DOHH2 (cell line): ENCODE data around the gene TNN.

Experiments
- H3F3A ChIP-seq: fragments of 200-600 bp; sonication (generic), shearing (Covaris generic); 2 replicates; pipeline ENCODE4 v1.6.0; 2016; ENCODE audit warnings: antibody characterized with exemption, mild to moderate bottlenecking; ENCODE audit not compliant: control insufficient read depth, insufficient read depth
- H3K27ac ChIP-seq: fragments of 200-600 bp; sonication (generic); 2 replicates; pipeline ENCODE4 v1.5.1; 2014; ENCODE audit warnings: low read depth, mild to moderate bottlenecking, low read length, moderate library complexity
- H3K27me3 ChIP-seq: fragments of 200-600 bp; sonication (generic); 2 replicates; pipeline ENCODE4 v1.6.1; 2014; ENCODE audit warnings: mild to moderate bottlenecking, low read length, mixed read lengths; ENCODE audit not compliant: control insufficient read depth
- H3K36me3 ChIP-seq: fragments of 200-600 bp; sonication (generic); 2 replicates; pipeline ENCODE4 v1.6.1; 2014; ENCODE audit warnings: mild to moderate bottlenecking, low read length, moderate library complexity, mixed read lengths; ENCODE audit not compliant: control insufficient read depth
- H3K4me1 ChIP-seq: fragments of 200-600 bp; sonication (generic); 2 replicates; pipeline ENCODE4 v1.6.1; 2014; ENCODE audit warnings: mild to moderate bottlenecking, low read length, mixed read lengths; ENCODE audit not compliant: control insufficient read depth
- H3K4me2 ChIP-seq: fragments of 200-600 bp; sonication (generic); 2 replicates; pipeline ENCODE4 v1.6.0; 2014; ENCODE audit warnings: mild to moderate bottlenecking, low read length, moderate library complexity
- H3K4me3 ChIP-seq: fragments of 200-600 bp; sonication (generic); 2 replicates; pipeline ENCODE4 v1.5.1; 2014; ENCODE audit warnings: mild to moderate bottlenecking, low read length, mixed read lengths
- H3K79me2 ChIP-seq: fragments of 200-600 bp; sonication (generic); 2 replicates; pipeline ENCODE4 v1.6.1; 2014; ENCODE audit warnings: mild to moderate bottlenecking, low read length, mixed read lengths; ENCODE audit not compliant: control insufficient read depth
- H3K9me2 ChIP-seq: fragments of 200-600 bp; sonication (generic); replicated peaks from 2 replicates; pipeline ENCODE4 v1.6.1; 2014; ENCODE audit warnings: mild to moderate bottlenecking, low read length, mixed read lengths; ENCODE audit not compliant: control insufficient read depth
- H3K9me3 ChIP-seq: fragments of 200-600 bp; sonication (generic); 2 replicates; pipeline ENCODE4 v1.6.1; 2014; ENCODE audit warnings: antibody characterized with exemption, low read length, mixed read lengths; ENCODE audit not compliant: control insufficient read depth, insufficient read depth
- H4K20me1 ChIP-seq: fragments of 200-600 bp; sonication (generic); 2 replicates; pipeline ENCODE4 v1.6.0; 2014; ENCODE audit warnings: low read depth, mild to moderate bottlenecking, antibody characterized with exemption, low read length, moderate library complexity; ENCODE audit not compliant: control insufficient read depth, insufficient read depth
- CTCF ChIP-seq: fragments of 200-600 bp; sonication (generic); IDR thresholded peaks from one replicate; pipeline ENCODE4 v1.5.1; 2014; ENCODE audit warnings: antibody characterized with exemption, mild to moderate bottlenecking, low read depth, low read length; ENCODE audit not compliant: poor library complexity, severe bottlenecking
- EZH2phosphoT487 ChIP-seq: fragments of 200-600 bp; sonication (generic); IDR thresholded peaks from 2 replicates; pipeline ENCODE4 v1.6.1; 2017; ENCODE audit warnings: borderline replicate concordance, mild to moderate bottlenecking, antibody characterized with exemption, low read length, moderate library complexity, mixed read lengths

TNN gene

GRCh38 chr1:175077356-175078030, 9.9 kb downstream of the TNN start:
- Histone ChIP-seq H3K4me3 (no peak overlapping the region), H3K4me2 (no peak overlapping the region), H4K20me1 (no peaks in the 10 kb centered on the region), H3K36me3 (no peaks in the 10 kb centered on the region), H3K4me1 (no peaks in the 10 kb centered on the region), H3K27me3 (peaks cover 23% of the 10 kb centered on the region), H3K9me2 (no peaks in the 10 kb centered on the region), H3K79me2 (no peaks in the 10 kb centered on the region), H3F3A (no peaks in the 10 kb centered on the region), H3K9me3 (no peaks in the 10 kb centered on the region; the same call in 1 of the 2 replicates), H3K27ac (no peak overlapping the region)
- TF ChIP-seq EZH2phosphoT487 = no peak

- H3K4me1 ChIP-seq = no peaks in the 10 kb centered on the region
- no peaks in the 10 kb centered on the region for H3K9me2 ChIP-seq
- no peaks in the 10 kb centered on the region for H3K36me3 ChIP-seq
- H3K27me3 ChIP-seq = peaks cover 27% of the 10 kb centered on the region
- no peak overlapping the region for H3K4me2 ChIP-seq
- no peaks in the 10 kb centered on the region; the same call in 1 of the 2 replicates for H3K9me3 ChIP-seq
- no peaks in the 10 kb centered on the region for H3F3A ChIP-seq
- H4K20me1 ChIP-seq = no peaks in the 10 kb centered on the region
- H3K4me3 ChIP-seq = no peak overlapping the region
- TF ChIP-seq EZH2phosphoT487 (no peak), CTCF (no peak)
- H3K79me2 ChIP-seq = no peaks in the 10 kb centered on the region
- no peak overlapping the region for H3K27ac ChIP-seq
Measured at GRCh38 chr1:175078629-175079028, 11.0 kb downstream of the TNN start.

GRCh38 chr1:175079338-175079737, 11.7 kb downstream of the TNN start:
- H3K79me2 ChIP-seq = no peaks in the 10 kb centered on the region
- H3K9me3 ChIP-seq = no peaks in the 10 kb centered on the region; the same call in 1 of the 2 replicates
- no peaks in the 10 kb centered on the region for H3K36me3 ChIP-seq
- H3K4me2 ChIP-seq = no peak overlapping the region
- H3K27me3 ChIP-seq = peaks cover 34% of the 10 kb centered on the region
- no peak overlapping the region for H3K4me3 ChIP-seq
- no peaks in the 10 kb centered on the region for H3F3A ChIP-seq
- no peaks in the 10 kb centered on the region for H3K4me1 ChIP-seq
- H3K9me2 ChIP-seq = no peaks in the 10 kb centered on the region
- TF ChIP-seq EZH2phosphoT487 = no peak
- no peak for TF ChIP-seq CTCF
- H4K20me1 ChIP-seq = no peaks in the 10 kb centered on the region
- H3K27ac ChIP-seq = no peak overlapping the region

GRCh38 chr1:175080030-175080429, 12.4 kb downstream of the TNN start:
- Histone ChIP-seq H3K27me3 (peaks cover 34% of the 10 kb centered on the region), H3K79me2 (no peaks in the 10 kb centered on the region), H3K4me1 (no peaks in the 10 kb centered on the region), H3K4me2 (no peak overlapping the region), H3K9me2 (no peaks in the 10 kb centered on the region), H3K4me3 (no peak overlapping the region), H3K27ac (no peak overlapping the region), H4K20me1 (no peaks in the 10 kb centered on the region), H3F3A (no peaks in the 10 kb centered on the region), H3K9me3 (no peaks in the 10 kb centered on the region; the same call in 1 of the 2 replicates), H3K36me3 (no peaks in the 10 kb centered on the region)
- TF ChIP-seq CTCF (no peak), EZH2phosphoT487 (no peak)
